Choroid plexus epithelial cell (primary cell): ENCODE measurements around the gene SLC48A1.

Source experiments
- DNase-seq: peaks from one replicate; pipeline ENCODE4 v3.0.0-alpha.2; 2010; ENCODE audit warnings: low read depth
- H3K4me3 ChIP-seq: 2 replicates; pipeline ENCODE4 v1.5.1; 2011; ENCODE audit warnings: low read depth, mild to moderate bottlenecking, control low read depth, low read length, moderate library complexity
- CTCF ChIP-seq: conservative IDR thresholded peaks from 2 replicates; pipeline ENCODE4 v1.5.1; 2011; ENCODE audit warnings: low read depth, mild to moderate bottlenecking, control low read depth, inconsistent platforms, low read length, moderate library complexity

Gene SLC48A1

GRCh38 chr12:47732504-47732903 lies 40.5 kb upstream of the SLC48A1 start:
- DNase-seq = no peak
- no peak overlapping the region for H3K4me3 ChIP-seq
- TF ChIP-seq CTCF = no peak

- H3K4me3 ChIP-seq = no peak overlapping the region
- DNase-seq = no peak
- TF ChIP-seq CTCF = no peak
Observed at GRCh38 chr12:47733142-47733541, 39.9 kb upstream of the SLC48A1 start.

DNA sequence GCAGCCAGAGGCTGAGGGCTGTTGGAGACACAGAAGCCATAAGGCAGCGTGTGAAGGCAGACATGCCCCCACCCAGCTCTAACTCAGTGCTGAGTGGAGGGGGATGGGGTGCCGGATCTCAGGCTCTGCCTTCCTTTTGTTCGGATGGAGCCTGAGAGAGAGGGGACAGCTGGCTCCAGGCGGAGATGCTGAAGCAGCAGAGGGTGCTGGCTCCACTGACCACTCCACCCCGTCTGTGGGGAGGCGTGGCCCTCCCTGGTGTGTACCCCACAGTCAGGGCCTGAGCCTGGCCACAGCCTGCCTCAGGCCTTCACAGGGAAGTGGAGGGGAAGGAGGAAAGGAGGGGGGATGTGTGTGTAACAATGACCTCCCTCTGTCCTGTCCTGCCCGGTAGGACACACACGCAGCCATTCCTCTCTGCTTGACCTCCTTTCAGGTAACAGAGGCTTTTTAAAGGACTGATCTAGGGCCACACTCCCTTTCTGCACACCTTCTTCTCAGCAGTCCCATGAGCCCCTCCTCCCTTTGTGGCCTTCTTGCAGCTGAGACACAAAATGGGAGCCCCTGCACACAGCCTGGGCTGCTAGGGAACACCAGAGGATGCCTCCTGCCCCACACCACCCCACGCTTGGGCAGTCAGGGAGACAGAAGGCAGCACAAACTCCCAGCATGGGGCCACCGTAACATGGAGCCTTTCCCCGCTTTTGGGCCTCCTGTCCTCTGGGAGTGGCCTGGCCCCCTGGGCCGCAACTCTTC lies 38.1 kb upstream of the SLC48A1 start:
- H3K4me3 ChIP-seq = no peak overlapping the region
- DNase-seq = no peak
- TF ChIP-seq CTCF = no peak

GRCh38 chr12:47735649-47736048 lies 37.4 kb upstream of the SLC48A1 start:
- DNase-seq = no peak
- TF ChIP-seq CTCF = no peak
- no peak overlapping the region for H3K4me3 ChIP-seq

GRCh38 chr12:47736216-47736615 lies 36.8 kb upstream of the SLC48A1 start:
- DNase-seq = no peak
- no peak for TF ChIP-seq CTCF
- no peak overlapping the region for H3K4me3 ChIP-seq

DNA sequence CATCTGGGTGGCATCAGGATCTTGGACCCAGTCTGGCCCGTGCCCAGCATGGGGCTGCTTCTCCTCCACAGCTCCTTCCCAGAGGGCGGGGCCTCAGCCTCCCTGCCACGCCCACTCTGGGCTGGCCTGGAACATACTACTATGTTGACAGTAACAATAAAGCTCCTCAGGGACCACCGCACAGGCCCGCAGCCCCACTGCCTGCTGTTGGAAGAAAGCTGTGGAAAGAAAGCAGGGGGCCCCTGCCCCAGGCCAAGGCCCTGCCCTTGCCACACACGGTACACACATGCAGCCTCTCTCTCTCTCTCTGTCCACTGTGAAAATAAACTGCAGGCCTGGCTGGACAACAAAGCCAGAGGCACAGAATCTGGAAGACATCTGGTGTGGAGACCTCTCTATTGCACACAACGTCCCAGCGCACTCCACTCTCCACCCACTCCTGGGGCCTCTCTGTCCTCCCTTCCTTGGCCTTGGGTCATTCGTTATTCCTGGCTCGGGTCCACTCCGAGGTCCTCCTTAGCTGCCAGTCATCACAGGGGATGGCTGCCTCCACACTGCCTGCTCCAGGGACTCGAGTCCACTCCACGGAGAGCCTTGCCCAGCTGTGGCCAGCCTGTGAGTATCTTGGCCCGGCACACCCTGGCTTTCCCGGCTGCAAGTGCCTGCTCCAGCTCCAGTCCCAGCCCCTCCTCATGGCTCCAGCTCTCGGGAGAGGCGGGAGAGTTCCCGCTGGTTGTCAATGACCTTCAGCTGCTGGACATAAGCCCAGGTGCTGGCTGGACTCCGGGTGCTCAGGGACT lies 36.0 kb upstream of the SLC48A1 start:
- no peak for TF ChIP-seq CTCF
- peak overlapping the region; percentile 3 for H3K4me3 ChIP-seq
- peak; percentile 77 for DNase-seq
